ENCODE measurements around the gene INPP5A.

INPP5A gene

GRCh38 chr10:132698761-132699391 is 161.3 kb downstream of the INPP5A start:
- Histone ChIP-seq H3K4me3 (replicated peaks; ENCODE audit: insufficient read depth, low read length) (no peak overlapping the region), H3K27me3 (ENCODE audit: insufficient read depth, poor library complexity, severe bottlenecking) (no peaks in the 10 kb centered on the region), H3K27ac (replicated peaks) (no peak overlapping the region)
- DNase-seq (ENCODE audit: low read depth in 1 of 2, low spot score in 1 of 2), result no peak
- TF ChIP-seq CTCF (IDR thresholded peaks at IDR 0.05; ENCODE audit: insufficient read depth, low read length), result no peak
- TF ChIP-seq, protein P1, sequence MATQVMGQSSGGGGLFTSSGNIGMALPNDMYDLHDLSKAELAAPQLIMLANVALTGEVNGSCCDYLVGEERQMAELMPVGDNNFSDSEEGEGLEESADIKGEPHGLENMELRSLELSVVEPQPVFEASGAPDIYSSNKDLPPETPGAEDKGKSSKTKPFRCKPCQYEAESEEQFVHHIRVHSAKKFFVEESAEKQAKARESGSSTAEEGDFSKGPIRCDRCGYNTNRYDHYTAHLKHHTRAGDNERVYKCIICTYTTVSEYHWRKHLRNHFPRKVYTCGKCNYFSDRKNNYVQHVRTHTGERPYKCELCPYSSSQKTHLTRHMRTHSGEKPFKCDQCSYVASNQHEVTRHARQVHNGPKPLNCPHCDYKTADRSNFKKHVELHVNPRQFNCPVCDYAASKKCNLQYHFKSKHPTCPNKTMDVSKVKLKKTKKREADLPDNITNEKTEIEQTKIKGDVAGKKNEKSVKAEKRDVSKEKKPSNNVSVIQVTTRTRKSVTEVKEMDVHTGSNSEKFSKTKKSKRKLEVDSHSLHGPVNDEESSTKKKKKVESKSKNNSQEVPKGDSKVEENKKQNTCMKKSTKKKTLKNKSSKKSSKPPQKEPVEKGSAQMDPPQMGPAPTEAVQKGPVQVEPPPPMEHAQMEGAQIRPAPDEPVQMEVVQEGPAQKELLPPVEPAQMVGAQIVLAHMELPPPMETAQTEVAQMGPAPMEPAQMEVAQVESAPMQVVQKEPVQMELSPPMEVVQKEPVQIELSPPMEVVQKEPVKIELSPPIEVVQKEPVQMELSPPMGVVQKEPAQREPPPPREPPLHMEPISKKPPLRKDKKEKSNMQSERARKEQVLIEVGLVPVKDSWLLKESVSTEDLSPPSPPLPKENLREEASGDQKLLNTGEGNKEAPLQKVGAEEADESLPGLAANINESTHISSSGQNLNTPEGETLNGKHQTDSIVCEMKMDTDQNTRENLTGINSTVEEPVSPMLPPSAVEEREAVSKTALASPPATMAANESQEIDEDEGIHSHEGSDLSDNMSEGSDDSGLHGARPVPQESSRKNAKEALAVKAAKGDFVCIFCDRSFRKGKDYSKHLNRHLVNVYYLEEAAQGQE (IDR thresholded peaks at IDR 0.05; ENCODE audit: insufficient replicate concordance, low read depth), result no peak
- TF ChIP-seq GABPA (IDR thresholded peaks at IDR 0.05; ENCODE audit: low read depth), result no peak
- TF ChIP-seq SPI1 (IDR thresholded peaks at IDR 0.05; ENCODE audit: borderline replicate concordance, low read depth), result no peak
- no peak for TF ChIP-seq POLR2AphosphoS5 (IDR thresholded peaks at IDR 0.05; ENCODE audit: low read depth)

- TF ChIP-seq CTCF (IDR thresholded peaks at IDR 0.05; ENCODE audit: insufficient read depth, low read length) (no peak), GABPA (IDR thresholded peaks at IDR 0.05; ENCODE audit: low read depth) (no peak), SPI1 (IDR thresholded peaks at IDR 0.05; ENCODE audit: borderline replicate concordance, low read depth) (no peak), POLR2AphosphoS5 (IDR thresholded peaks at IDR 0.05; ENCODE audit: low read depth) (no peak)
- TF ChIP-seq, protein P1 (IDR thresholded peaks at IDR 0.05; ENCODE audit: insufficient replicate concordance, low read depth), result no peak
- H3K27ac ChIP-seq (replicated peaks), result no peak overlapping the region
These were observed 162.0 kb downstream of the INPP5A start for GRCh38 chr10:132699411-132700155.

DNA sequence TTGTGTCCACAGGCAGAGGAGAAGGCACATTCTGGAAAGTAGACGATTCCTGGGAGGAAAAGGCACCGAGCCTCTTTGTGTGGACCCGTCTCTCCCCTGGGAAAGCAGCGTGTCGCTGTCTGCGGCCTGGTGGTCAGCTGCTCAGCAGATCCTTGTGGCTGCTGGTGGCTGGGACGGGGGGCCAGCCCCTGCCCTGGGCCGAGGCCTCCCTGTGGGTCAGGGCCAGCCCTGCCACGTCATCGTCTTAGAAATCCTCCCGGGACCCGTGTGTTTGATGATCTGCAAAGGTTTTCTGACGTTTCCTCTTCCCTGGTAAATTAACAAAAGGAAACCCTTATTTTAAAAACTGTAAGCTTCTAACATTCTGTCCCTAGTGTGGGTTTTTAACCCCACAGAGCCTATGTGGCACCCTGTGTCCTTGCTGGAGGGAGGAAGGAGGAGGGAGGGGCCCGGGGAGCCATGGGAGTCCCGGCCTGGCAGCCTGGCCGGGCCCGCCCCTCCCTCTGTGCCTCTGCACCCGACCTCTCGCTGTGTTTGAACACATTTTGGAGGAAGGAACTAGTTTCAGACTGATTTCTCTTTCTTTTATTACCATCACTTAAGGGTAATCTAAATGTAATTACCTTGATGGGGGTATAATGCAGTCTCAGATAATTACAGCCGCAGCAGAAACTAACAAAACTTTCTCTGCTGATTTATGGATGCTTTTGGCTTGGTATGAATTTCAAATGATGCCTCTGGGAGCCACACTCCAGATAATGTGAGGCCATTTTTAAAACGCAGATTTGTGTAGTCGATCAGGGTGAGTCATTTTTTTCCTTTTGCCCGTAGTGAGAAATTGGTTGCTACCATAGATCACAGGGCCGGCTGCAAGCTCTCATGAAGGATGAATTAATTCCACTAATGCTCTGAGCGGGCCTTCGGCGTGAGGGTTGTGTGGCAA is 162.8 kb downstream of the INPP5A start:
- DNase-seq (ENCODE audit: low read depth in 1 of 2, low spot score in 1 of 2), result no peak
- no peaks in the 10 kb centered on the region for H3K27me3 ChIP-seq (ENCODE audit: insufficient read depth, poor library complexity, severe bottlenecking)
- no peak overlapping the region for H3K4me3 ChIP-seq (replicated peaks; ENCODE audit: insufficient read depth, low read length)
- no peak overlapping the region for H3K27ac ChIP-seq (replicated peaks)
- TF ChIP-seq, protein P1 (IDR thresholded peaks at IDR 0.05; ENCODE audit: insufficient replicate concordance, low read depth), result no peak
- no peak for TF ChIP-seq POLR2AphosphoS5 (IDR thresholded peaks at IDR 0.05; ENCODE audit: low read depth)
- no peak for TF ChIP-seq GABPA (IDR thresholded peaks at IDR 0.05; ENCODE audit: low read depth)
- no peak for TF ChIP-seq SPI1 (IDR thresholded peaks at IDR 0.05; ENCODE audit: borderline replicate concordance, low read depth)
- no peak for TF ChIP-seq CTCF (IDR thresholded peaks at IDR 0.05; ENCODE audit: insufficient read depth, low read length)

More at GRCh38 chr10:132699411-132700155, 162.0 kb downstream of the INPP5A start:
- Histone ChIP-seq H3K27me3 (ENCODE audit: insufficient read depth, poor library complexity, severe bottlenecking) (no peaks in the 10 kb centered on the region), H3K4me3 (replicated peaks; ENCODE audit: insufficient read depth, low read length) (no peak overlapping the region)
- DNase-seq (ENCODE audit: low read depth in 1 of 2, low spot score in 1 of 2), result no peak
